Astrocyte (in vitro differentiated cells and primary cell): Measurements from ENCODE around the gene UBE2L3. TPM values are rescaled to one million over a fixed set of nuclear protein-coding genes. Genes with fewer than 3 reads are reported as not detected.
A peak's percentile ranks its signal among the peaks of the same experiment; 100 is the strongest.

ENCODE experiments used
- DNase-seq: peaks from one replicate; pipeline ENCODE4 v3.0.0-alpha.2; 2010; ENCODE audit warnings: low read depth
- FAIRE-seq: peaks from 2 replicates; lab custom pipeline; 2011; peaks lifted over from hg19 to GRCh38; lab: Jason Lieb, UNC
- H2AFZ ChIP-seq: 2 replicates; pipeline ENCODE4 v1.6.0; 2012; ENCODE audit warnings: low read depth, low read length, inconsistent platforms
- H3K27ac ChIP-seq: 2 replicates; pipeline ENCODE4 v1.5.1; 2011; ENCODE audit warnings: low read depth, low read length, inconsistent platforms
- H3K27me3 ChIP-seq: 2 replicates; pipeline ENCODE4 v1.6.0; 2011; ENCODE audit warnings: low read length, inconsistent platforms; ENCODE audit not compliant: insufficient read depth
- H3K36me3 ChIP-seq: 2 replicates; pipeline ENCODE4 v1.5.1; 2011; ENCODE audit warnings: low read length, inconsistent platforms; ENCODE audit not compliant: insufficient read depth
- H3K4me1 ChIP-seq: 2 replicates; pipeline ENCODE4 v1.5.1; 2011; ENCODE audit warnings: low read length, inconsistent platforms; ENCODE audit not compliant: insufficient read depth
- H3K4me2 ChIP-seq: 2 replicates; pipeline ENCODE4 v1.6.0; 2012; ENCODE audit warnings: low read length, inconsistent platforms
- H3K4me3 ChIP-seq: 2 replicates; pipeline ENCODE4 v1.5.1; 2011; ENCODE audit warnings: low read depth, mild to moderate bottlenecking, low read length, inconsistent platforms; ENCODE audit not compliant: insufficient read depth
- H3K79me2 ChIP-seq: 2 replicates; pipeline ENCODE4 v1.6.0; 2012; ENCODE audit warnings: mild to moderate bottlenecking, low read length, inconsistent platforms; ENCODE audit not compliant: insufficient read depth
- H3K9ac ChIP-seq: 2 replicates; pipeline ENCODE4 v1.6.0; 2012; ENCODE audit warnings: mild to moderate bottlenecking, low read length, inconsistent platforms
- H3K9me3 ChIP-seq: 2 replicates; pipeline ENCODE4 v1.5.1; 2012; ENCODE audit warnings: low read depth, mild to moderate bottlenecking, low read length, inconsistent platforms; ENCODE audit not compliant: insufficient read depth
- H4K20me1 ChIP-seq: 2 replicates; pipeline ENCODE4 v1.6.0; 2012; ENCODE audit warnings: low read length, inconsistent platforms; ENCODE audit not compliant: insufficient read depth
- H3K27ac Mint-ChIP-seq: one replicate; pipeline ENCODE4 v1.8.0; 2021; ENCODE audit warnings: mild to moderate bottlenecking, mixed read lengths; ENCODE audit not compliant: unreplicated experiment
- H3K27me3 Mint-ChIP-seq: one replicate; pipeline ENCODE4 v1.8.0; 2021; ENCODE audit warnings: low read depth, mixed read lengths; ENCODE audit not compliant: unreplicated experiment
- H3K36me3 Mint-ChIP-seq: one replicate; pipeline ENCODE4 v1.8.0; 2021; ENCODE audit warnings: low read depth, mixed read lengths; ENCODE audit not compliant: unreplicated experiment
- H3K4me1 Mint-ChIP-seq: one replicate; pipeline ENCODE4 v1.8.0; 2021; ENCODE audit warnings: low read depth, mixed read lengths; ENCODE audit not compliant: unreplicated experiment
- H3K4me3 Mint-ChIP-seq: one replicate; pipeline ENCODE4 v1.8.0; 2021; ENCODE audit warnings: mild to moderate bottlenecking, moderate library complexity, mixed read lengths; ENCODE audit not compliant: unreplicated experiment
- H3K9me3 Mint-ChIP-seq: one replicate; pipeline ENCODE4 v1.8.0; 2021; ENCODE audit warnings: mild to moderate bottlenecking, mixed read lengths; ENCODE audit not compliant: unreplicated experiment
- CTCF ChIP-seq: IDR thresholded peaks from 2 replicates; pipeline ENCODE4 v1.5.1; 2011; ENCODE audit warnings: low read depth, mild to moderate bottlenecking, inconsistent platforms, low read length, moderate library complexity; ENCODE audit not compliant: insufficient read depth
- EZH2 ChIP-seq: IDR thresholded peaks from 2 replicates; pipeline ENCODE4 v1.6.1; 2012; ENCODE audit warnings: mild to moderate bottlenecking, low read length, inconsistent platforms; ENCODE audit not compliant: insufficient read depth
- total RNA-seq: library from RNA; stranded (reverse); gene quantifications from 2 replicates; pipeline ENCODE4 v1.2.1, GENCODE V29; 2021

UBE2L3 gene
- total RNA-seq, 1 donor from 2014 or later: 62.8 TPM

GRCh38 chr22:21587803-21588611 is 20.5 kb downstream of the UBE2L3 start:
- peaks cover 95% of the 10 kb centered on the region for H4K20me1 ChIP-seq
- no peak overlapping the region for H3K4me2 ChIP-seq
- H3K4me1 Mint-ChIP-seq: peaks cover 31% of the 10 kb centered on the region
- H3K27ac Mint-ChIP-seq: peak overlapping the region; percentile 34
- H3K36me3 ChIP-seq: peaks cover under 1% of the 10 kb centered on the region
- no peaks in the 10 kb centered on the region for H3K27me3 ChIP-seq
- no peaks in the 10 kb centered on the region for H3K9me3 Mint-ChIP-seq
- H3K4me3 ChIP-seq: no peak overlapping the region
- DNase-seq: peak; percentile 75
- H2AFZ ChIP-seq: no peak overlapping the region
- H3K4me3 Mint-ChIP-seq: peak overlapping the region; percentile 41
- no peak overlapping the region for H3K27ac ChIP-seq
- peaks cover 98% of the 10 kb centered on the region for H3K79me2 ChIP-seq
- H3K4me1 ChIP-seq: peaks cover 4% of the 10 kb centered on the region
- H3K9me3 ChIP-seq: no peaks in the 10 kb centered on the region
- peaks cover 15% of the 10 kb centered on the region for H3K36me3 Mint-ChIP-seq
- no peak overlapping the region for H3K9ac ChIP-seq
- TF ChIP-seq CTCF: no peak
- TF ChIP-seq EZH2: no peak
- no peaks in the 10 kb centered on the region for H3K27me3 Mint-ChIP-seq
- FAIRE-seq: no peak

DNA sequence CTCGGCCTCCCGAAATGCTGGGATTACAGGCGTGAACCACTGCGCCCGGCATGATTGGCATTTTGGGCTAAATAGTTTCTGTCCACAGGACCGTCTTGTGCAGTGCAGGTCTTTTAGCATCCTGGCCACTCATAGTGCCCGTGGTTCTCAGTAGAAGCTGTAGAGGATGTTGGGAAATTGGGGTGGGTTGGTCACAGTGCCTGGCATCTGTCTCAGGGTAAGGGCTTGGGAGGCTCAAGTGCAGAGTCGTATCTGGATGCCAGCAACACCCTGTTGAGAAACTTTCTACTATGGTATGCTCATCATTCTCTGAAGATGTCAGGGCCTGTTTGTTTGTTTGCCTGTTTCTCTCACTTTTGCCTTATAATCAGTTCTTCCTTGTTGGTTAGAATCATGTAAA is 21.9 kb downstream of the UBE2L3 start:
- peaks cover 4% of the 10 kb centered on the region for H3K4me1 ChIP-seq
- H3K27ac ChIP-seq: no peak overlapping the region
- DNase-seq (no peak), FAIRE-seq (no peak)
- no peak overlapping the region for H3K4me2 ChIP-seq
- H2AFZ ChIP-seq: no peak overlapping the region
- H3K27me3 Mint-ChIP-seq: no peaks in the 10 kb centered on the region
- no peaks in the 10 kb centered on the region for H3K27me3 ChIP-seq
- H3K27ac Mint-ChIP-seq: no peak overlapping the region
- H3K4me1 Mint-ChIP-seq: peaks cover 24% of the 10 kb centered on the region
- H3K9me3 Mint-ChIP-seq: no peaks in the 10 kb centered on the region
- H3K36me3 Mint-ChIP-seq: peaks cover 18% of the 10 kb centered on the region
- peaks cover 12% of the 10 kb centered on the region for H3K36me3 ChIP-seq
- no peak overlapping the region for H3K9ac ChIP-seq
- H3K9me3 ChIP-seq: no peaks in the 10 kb centered on the region
- no peak for TF ChIP-seq CTCF
- no peak for TF ChIP-seq EZH2
- H3K79me2 ChIP-seq: peaks cover 99% of the 10 kb centered on the region
- H4K20me1 ChIP-seq: peaks cover 98% of the 10 kb centered on the region
- no peak overlapping the region for H3K4me3 ChIP-seq
- no peak overlapping the region for H3K4me3 Mint-ChIP-seq
